ENCODE data around the gene TMEM255A. TPM values are rescaled to one million over a fixed set of nuclear protein-coding genes. Genes with fewer than 3 reads are reported as not detected.

The TMEM255A gene
- total and polyA plus RNA-seq, 2 of the 13 experiments (the other 11 are each of a cell fraction or from before 2014, with no cell fraction given): 0.13 to 0.40 TPM

GRCh38 chrX:120308959-120309872 is 2.0 kb downstream of the TMEM255A start (continued):
- 0 out of 2 replicates have a peak, but pooled peaks have one; percentile 24 for TF ChIP-seq ZHX2 (IDR thresholded peaks at IDR 0.05; ENCODE audit: low read depth)
- no peak for TF ChIP-seq ZHX2 (CRISPR knock-in tag; IDR thresholded peaks at IDR 0.05; ENCODE audit: borderline replicate concordance)
- TF ChIP-seq IRF2 (CRISPR knock-in tag; IDR thresholded peaks at IDR 0.05): peak; percentile 63; the same call in 1 of the 2 replicates
- TF ChIP-seq BCL6 (CRISPR knock-in tag; IDR thresholded peaks at IDR 0.05): peak; percentile 25; the same call in 1 of the 2 replicates
- TF ChIP-seq KLF16 (CRISPR knock-in tag; IDR thresholded peaks at IDR 0.05): peak in 1 of 2 experiments; percentile 27; a peak in 1 of 4 replicates
- TF ChIP-seq TARDBP (CRISPR knock-in tag; IDR thresholded peaks at IDR 0.05): 0 out of 2 replicates have a peak, but pooled peaks have one; percentile 43
- TF ChIP-seq TEAD3 (CRISPR knock-in tag; optimal IDR thresholded peaks at IDR 0.05; ENCODE audit: borderline replicate concordance): peak; percentile 72
- TF ChIP-seq ZMAT3 (CRISPR knock-in tag; conservative IDR thresholded peaks at IDR 0.05): 0 out of 2 replicates have a peak, but pooled peaks have one; percentile 37
- TF ChIP-seq ZNF777 (CRISPR knock-in tag; IDR thresholded peaks at IDR 0.05): peak; percentile 76
- TF ChIP-seq ZNF468 (CRISPR knock-in tag; IDR thresholded peaks at IDR 0.05): no peak
- TF ChIP-seq TERF1 (CRISPR knock-in tag; IDR thresholded peaks at IDR 0.05): no peak
- peak; percentile 53 for TF ChIP-seq STAG1 (CRISPR knock-in tag; IDR thresholded peaks at IDR 0.05)
- TF ChIP-seq ZBTB14 (CRISPR knock-in tag; IDR thresholded peaks at IDR 0.05): peak; percentile 79
- TF ChIP-seq ZNF629 (CRISPR knock-in tag; conservative IDR thresholded peaks at IDR 0.05): no peak
- peak; percentile 24; the same call in 1 of the 2 replicates for TF ChIP-seq ZGPAT (CRISPR knock-in tag; IDR thresholded peaks at IDR 0.05)
- no peak for TF ChIP-seq ZNF124 (CRISPR knock-in tag; IDR thresholded peaks at IDR 0.05)
- TF ChIP-seq ISX (CRISPR knock-in tag; conservative IDR thresholded peaks at IDR 0.05): no peak
- TF ChIP-seq E2F5 (CRISPR knock-in tag; conservative IDR thresholded peaks at IDR 0.05): no peak
